Sigmoid colon (tissue), 3 donors: ENCODE data around the gene RUNX2.

Experiments used
- POLR2A ChIP-seq, 2 donors: fragments of 450-650 bp; IDR thresholded peaks; one replicate each; pipeline ENCODE4 v1.6.1; 2016; ENCODE audit warnings: antibody characterized with exemption in 2 of 2, mild to moderate bottlenecking in 2 of 2, moderate library complexity in 2 of 2
- TF ChIP-seq, protein P1 (sequence below), 4 experiments: fragments of 450-650 bp in 3 of 4; fragments of 200-600 bp in 1 of 4; IDR thresholded peaks; one replicate each; pipeline ENCODE4 v1.5.1; 2016 to 2019; ENCODE audit warnings: antibody characterized with exemption in 4 of 4, mild to moderate bottlenecking in 3 of 4, moderate library complexity in 2 of 4

GRCh38 chr6:45378334-45378926 lies 50.3 kb downstream of the RUNX2 start:
- TF ChIP-seq, protein P1, sequence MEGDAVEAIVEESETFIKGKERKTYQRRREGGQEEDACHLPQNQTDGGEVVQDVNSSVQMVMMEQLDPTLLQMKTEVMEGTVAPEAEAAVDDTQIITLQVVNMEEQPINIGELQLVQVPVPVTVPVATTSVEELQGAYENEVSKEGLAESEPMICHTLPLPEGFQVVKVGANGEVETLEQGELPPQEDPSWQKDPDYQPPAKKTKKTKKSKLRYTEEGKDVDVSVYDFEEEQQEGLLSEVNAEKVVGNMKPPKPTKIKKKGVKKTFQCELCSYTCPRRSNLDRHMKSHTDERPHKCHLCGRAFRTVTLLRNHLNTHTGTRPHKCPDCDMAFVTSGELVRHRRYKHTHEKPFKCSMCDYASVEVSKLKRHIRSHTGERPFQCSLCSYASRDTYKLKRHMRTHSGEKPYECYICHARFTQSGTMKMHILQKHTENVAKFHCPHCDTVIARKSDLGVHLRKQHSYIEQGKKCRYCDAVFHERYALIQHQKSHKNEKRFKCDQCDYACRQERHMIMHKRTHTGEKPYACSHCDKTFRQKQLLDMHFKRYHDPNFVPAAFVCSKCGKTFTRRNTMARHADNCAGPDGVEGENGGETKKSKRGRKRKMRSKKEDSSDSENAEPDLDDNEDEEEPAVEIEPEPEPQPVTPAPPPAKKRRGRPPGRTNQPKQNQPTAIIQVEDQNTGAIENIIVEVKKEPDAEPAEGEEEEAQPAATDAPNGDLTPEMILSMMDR (IDR thresholded peaks at IDR 0.05), result no peak
- TF ChIP-seq POLR2A (IDR thresholded peaks at IDR 0.05), result no peak
